ENCODE results near the gene TGFBR3. TPM values are rescaled to one million over a fixed set of nuclear protein-coding genes. Genes with fewer than 3 reads are reported as not detected.

Gene TGFBR3
- total and polyA plus RNA-seq, 7 donors: 5.1 to 24.5 (median 8.9) TPM

- Histone ChIP-seq H3K4me3 (no peak overlapping the region), H3K36me3 (ENCODE audit: insufficient read depth in 1 of 2, low read depth in 1 of 2) (peaks cover 4 to 65% of the 10 kb centered on the region in 2 donors), H3K9me3 (no peaks in the 10 kb centered on the region), H3K27me3 (ENCODE audit: insufficient read depth in 3 of 3, low read length in 2 of 3) (no peaks in the 10 kb centered on the region), H3K4me1 (peaks cover 2% of the 10 kb centered on the region), H3K27ac (no peak overlapping the region)
- DNase-seq (no peak), ATAC-seq (no peak)
- no peak for TF ChIP-seq CTCF (IDR thresholded peaks at IDR 0.05)
- WGBS, 3 donors: 68 to 84% (median 81%) methylated on average over 2 of the region's 2 CpGs
- intact Hi-C loops (cut with DNase I): no loop called here
These were observed 167.6 kb downstream of the TGFBR3 start for GRCh38 chr1:91718368-91718767.

GRCh38 chr1:91717839-91718238, 168.1 kb downstream of the TGFBR3 start:
- Histone ChIP-seq H3K4me3 (no peak overlapping the region), H3K27me3 (ENCODE audit: insufficient read depth in 3 of 3, low read length in 2 of 3) (no peaks in the 10 kb centered on the region), H3K9me3 (no peaks in the 10 kb centered on the region), H3K27ac (no peak overlapping the region), H3K36me3 (ENCODE audit: insufficient read depth in 1 of 2, low read depth in 1 of 2) (peaks cover 4 to 65% of the 10 kb centered on the region in 2 donors), H3K4me1 (peaks cover 6% of the 10 kb centered on the region)
- ATAC-seq (no peak), DNase-seq (no peak)
- no peak for TF ChIP-seq CTCF (IDR thresholded peaks at IDR 0.05)
- intact Hi-C loops (cut with DNase I): no loop called here
- 79 to 90% (median 83%) methylated on average over 2 of the region's 2 CpGs for WGBS, 3 donors

GRCh38 chr1:91716339-91716738, 169.6 kb downstream of the TGFBR3 start:
- peaks cover 17% of the 10 kb centered on the region for H3K4me1 ChIP-seq
- WGBS, 3 donors: 84 to 85% (median 84%) methylated on average over 3 of the region's 3 CpGs
- no peak overlapping the region for H3K4me3 ChIP-seq
- H3K27me3 ChIP-seq (ENCODE audit: insufficient read depth in 3 of 3, low read length in 2 of 3): no peaks in the 10 kb centered on the region
- no peak overlapping the region for H3K27ac ChIP-seq
- peaks cover 6 to 62% of the 10 kb centered on the region in 2 donors for H3K36me3 ChIP-seq (ENCODE audit: insufficient read depth in 1 of 2, low read depth in 1 of 2)
- H3K9me3 ChIP-seq: no peaks in the 10 kb centered on the region
- intact Hi-C loops (cut with DNase I): no loop called here
- ATAC-seq (no peak), DNase-seq (no peak)
- no peak for TF ChIP-seq CTCF (IDR thresholded peaks at IDR 0.05)

GRCh38 chr1:91715416-91716000, 170.4 kb downstream of the TGFBR3 start:
- H3K27ac ChIP-seq: no peak overlapping the region
- intact Hi-C loops (cut with DNase I): no loop called here

More at GRCh38 chr1:91715416-91716000, 170.4 kb downstream of the TGFBR3 start:
- H3K4me3 ChIP-seq: no peak overlapping the region
- no peaks in the 10 kb centered on the region for H3K27me3 ChIP-seq (ENCODE audit: insufficient read depth in 3 of 3, low read length in 2 of 3)
- no peak for DNase-seq
- no peak for ATAC-seq
- peaks cover 17% of the 10 kb centered on the region for H3K4me1 ChIP-seq
- TF ChIP-seq CTCF (IDR thresholded peaks at IDR 0.05): no peak
- no peaks in the 10 kb centered on the region for H3K9me3 ChIP-seq
- peaks cover 6 to 54% of the 10 kb centered on the region in 2 donors for H3K36me3 ChIP-seq (ENCODE audit: insufficient read depth in 1 of 2, low read depth in 1 of 2)
- 88 to 93% (median 92%) methylated on average over 2 of the region's 2 CpGs for WGBS, 3 donors

Measured in psoas muscle (tissue), 8 donors.